ENCODE data around the gene ABCG4. TPM values are rescaled to one million over a fixed set of nuclear protein-coding genes. Genes with fewer than 3 reads are reported as not detected.

ABCG4 gene
- total RNA-seq, 2 experiments from 2014 or later: not detected

Other genes starting within 250 kb of the ABCG4 start
- gene BCL9L, start 223.1 kb upstream of the ABCG4 start, total RNA-seq: 10 to 100 TPM; 28.2 to 31.8 TPM
- gene UPK2, start 192.8 kb upstream of the ABCG4 start, total RNA-seq: not detected
- not detected for gene FOXR1, start 177.3 kb upstream of the ABCG4 start, total RNA-seq
- gene CENATAC, start 150.9 kb upstream of the ABCG4 start, total RNA-seq: 10 to 100 TPM; 21.4 to 22.3 TPM
- gene RPS25, start 130.7 kb upstream of the ABCG4 start, total RNA-seq: 1,000 to 10,000 TPM; 1,852 to 1,922 TPM
- 10 to 100 TPM; 86.4 to 87.8 TPM for gene TRAPPC4, start 130.3 kb upstream of the ABCG4 start, total RNA-seq
- 10 to 100 TPM; 33.4 to 37.0 TPM for gene SLC37A4, start 118.2 kb upstream of the ABCG4 start, total RNA-seq
- 100 to 1,000 TPM; 127 to 136 TPM for gene HYOU1, start 91.8 kb upstream of the ABCG4 start, total RNA-seq
- 10 to 100 TPM; 19.2 to 21.1 TPM for gene VPS11, start 81.2 kb upstream of the ABCG4 start, total RNA-seq
- 10 to 100 TPM; 31.2 to 33.8 TPM for gene HMBS, start 64.2 kb upstream of the ABCG4 start, total RNA-seq
- gene DPAGT1, start 47.2 kb upstream of the ABCG4 start, total RNA-seq: 10 to 100 TPM; 64.4 to 66.9 TPM
- gene C2CD2L, start 41.7 kb upstream of the ABCG4 start, total RNA-seq: 10 to 100 TPM; 23.6 to 25.2 TPM
- 10 to 100 TPM; 22.3 to 24.3 TPM for gene HINFP, start 27.5 kb upstream of the ABCG4 start, total RNA-seq
- 10 to 100 TPM; 18.4 to 18.7 TPM for gene NLRX1, start 19.7 kb downstream of the ABCG4 start, total RNA-seq
- under 1 TPM in 1 of 2 experiments, not detected in 1; 0.36 TPM for gene NHERF4, start 36.4 kb downstream of the ABCG4 start, total RNA-seq
- 10 to 100 TPM; 30.8 to 31.2 TPM for gene CBL, start 57.3 kb downstream of the ABCG4 start, total RNA-seq
- 1 to 10 TPM; 6.9 to 8.2 TPM for gene MCAM, start 168.1 kb downstream of the ABCG4 start, total RNA-seq
- gene RNF26, start 185.5 kb downstream of the ABCG4 start, total RNA-seq: 10 to 100 TPM; 33.7 to 35.2 TPM
- gene C1QTNF5, start 191.8 kb downstream of the ABCG4 start, total RNA-seq: not detected
- gene MFRP, start 197.7 kb downstream of the ABCG4 start, total RNA-seq: not detected
- gene USP2, start 232.6 kb downstream of the ABCG4 start, total RNA-seq: 1 to 10 TPM; 1.4 to 2.2 TPM